GM20000 (cell line): Measurements from ENCODE around the gene LHX3.

Experiments used
- DNase-seq: peaks from one replicate; pipeline ENCODE4 v3.0.0; 2012; ENCODE audit warnings: low spot score
- TF ChIP-seq, protein P1 (sequence below): IDR thresholded peaks from 2 replicates; pipeline ENCODE4 v1.5.1; 2012; ENCODE audit warnings: mild to moderate bottlenecking, control low read depth; ENCODE audit errors: extremely low read depth, missing control alignments

Gene LHX3

DNA sequence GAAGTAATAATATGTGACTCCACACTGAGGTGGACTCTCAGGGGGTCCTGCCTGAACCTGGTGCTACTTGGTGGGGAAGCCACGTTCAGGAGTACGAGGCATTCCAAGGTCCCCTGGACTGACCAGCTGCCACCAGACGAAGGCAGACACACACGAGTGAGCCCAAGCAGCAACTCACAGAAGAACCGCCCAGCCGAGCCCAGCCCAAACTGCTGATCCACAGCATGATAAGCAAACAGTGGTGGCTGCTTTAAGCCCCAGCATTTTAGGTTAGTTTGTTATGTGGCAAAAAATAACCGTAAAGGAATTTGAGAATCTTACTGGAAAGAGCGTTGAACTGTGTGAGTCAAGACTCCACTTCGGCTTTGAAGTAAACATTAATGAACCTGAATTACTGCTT, 8.8 kb upstream of the LHX3 start:
- no peak for DNase-seq
- TF ChIP-seq, protein P1, sequence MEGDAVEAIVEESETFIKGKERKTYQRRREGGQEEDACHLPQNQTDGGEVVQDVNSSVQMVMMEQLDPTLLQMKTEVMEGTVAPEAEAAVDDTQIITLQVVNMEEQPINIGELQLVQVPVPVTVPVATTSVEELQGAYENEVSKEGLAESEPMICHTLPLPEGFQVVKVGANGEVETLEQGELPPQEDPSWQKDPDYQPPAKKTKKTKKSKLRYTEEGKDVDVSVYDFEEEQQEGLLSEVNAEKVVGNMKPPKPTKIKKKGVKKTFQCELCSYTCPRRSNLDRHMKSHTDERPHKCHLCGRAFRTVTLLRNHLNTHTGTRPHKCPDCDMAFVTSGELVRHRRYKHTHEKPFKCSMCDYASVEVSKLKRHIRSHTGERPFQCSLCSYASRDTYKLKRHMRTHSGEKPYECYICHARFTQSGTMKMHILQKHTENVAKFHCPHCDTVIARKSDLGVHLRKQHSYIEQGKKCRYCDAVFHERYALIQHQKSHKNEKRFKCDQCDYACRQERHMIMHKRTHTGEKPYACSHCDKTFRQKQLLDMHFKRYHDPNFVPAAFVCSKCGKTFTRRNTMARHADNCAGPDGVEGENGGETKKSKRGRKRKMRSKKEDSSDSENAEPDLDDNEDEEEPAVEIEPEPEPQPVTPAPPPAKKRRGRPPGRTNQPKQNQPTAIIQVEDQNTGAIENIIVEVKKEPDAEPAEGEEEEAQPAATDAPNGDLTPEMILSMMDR = no peak

DNA sequence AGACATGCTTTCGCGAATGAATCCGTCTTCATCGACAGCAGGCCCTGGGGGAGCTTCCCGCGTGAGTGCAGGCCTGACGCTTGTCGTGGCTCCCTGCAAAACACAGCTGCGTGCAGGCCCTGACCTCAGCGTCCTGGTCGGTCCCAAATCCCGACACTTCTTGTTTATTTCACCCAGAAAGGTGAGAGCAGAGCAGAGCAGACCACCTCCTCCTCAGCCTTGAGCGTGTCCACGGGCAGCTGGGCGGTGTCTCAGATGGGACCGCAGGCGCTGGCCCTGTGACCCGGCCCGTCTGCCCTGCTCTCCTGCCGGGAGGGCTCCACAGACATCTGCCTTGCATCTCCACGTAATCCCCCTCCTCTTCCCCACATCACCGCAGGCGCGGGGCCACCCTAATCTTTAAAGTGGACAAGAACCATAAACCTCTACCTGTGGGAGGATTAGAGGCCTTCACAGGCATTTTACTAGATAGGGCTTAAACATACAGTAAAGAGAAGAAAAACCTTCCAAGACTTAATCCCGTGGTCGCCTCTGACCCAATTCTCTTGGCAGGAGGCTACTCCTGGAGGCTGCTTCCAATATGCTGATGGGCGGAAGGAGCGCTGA, 7.5 kb upstream of the LHX3 start:
- DNase-seq = no peak
- TF ChIP-seq, protein P1 = no peak

DNA sequence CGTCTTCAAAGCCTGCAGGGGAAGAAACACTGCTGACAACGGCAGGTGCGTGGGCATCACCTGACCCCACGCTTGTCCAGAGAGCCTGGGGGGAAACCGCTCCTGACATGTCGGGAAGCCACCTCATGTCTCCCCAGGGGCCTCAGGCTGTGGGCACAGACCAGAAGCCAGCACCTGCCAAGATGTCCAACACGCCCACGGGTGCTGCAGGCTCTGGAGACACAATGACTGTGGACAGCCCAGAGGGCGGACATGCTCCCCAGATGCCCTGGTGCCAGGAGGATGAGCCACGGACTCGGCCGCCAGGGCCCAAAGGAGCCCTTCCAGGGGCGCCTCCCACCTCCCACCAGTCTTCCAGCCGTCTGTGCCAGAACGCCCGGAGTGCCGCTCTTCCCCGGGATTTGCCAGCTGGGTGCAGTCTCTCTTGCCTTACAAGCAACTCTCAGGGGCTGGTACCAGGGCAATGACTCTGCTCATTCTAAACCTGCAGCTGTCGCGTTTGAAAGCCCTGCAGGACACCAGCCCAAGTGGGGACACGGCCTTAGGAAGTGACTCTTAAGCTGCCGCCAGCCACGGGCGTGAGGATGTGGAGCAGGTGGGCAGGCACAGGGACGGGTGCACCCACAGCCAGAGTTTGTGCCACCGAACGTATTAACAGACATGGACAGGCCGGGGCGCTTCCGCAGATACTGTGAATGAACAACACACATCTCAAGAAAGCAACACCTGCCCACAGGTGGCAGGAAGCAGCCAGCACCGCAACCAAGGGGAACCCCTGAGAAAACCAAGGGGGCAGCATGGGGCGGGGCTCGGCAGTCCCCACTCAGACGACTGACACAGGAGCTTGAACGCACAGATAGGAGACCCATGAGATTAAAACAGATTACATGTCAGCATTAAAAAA, 6.8 kb upstream of the LHX3 start:
- TF ChIP-seq, protein P1 = no peak
- no peak for DNase-seq

DNA sequence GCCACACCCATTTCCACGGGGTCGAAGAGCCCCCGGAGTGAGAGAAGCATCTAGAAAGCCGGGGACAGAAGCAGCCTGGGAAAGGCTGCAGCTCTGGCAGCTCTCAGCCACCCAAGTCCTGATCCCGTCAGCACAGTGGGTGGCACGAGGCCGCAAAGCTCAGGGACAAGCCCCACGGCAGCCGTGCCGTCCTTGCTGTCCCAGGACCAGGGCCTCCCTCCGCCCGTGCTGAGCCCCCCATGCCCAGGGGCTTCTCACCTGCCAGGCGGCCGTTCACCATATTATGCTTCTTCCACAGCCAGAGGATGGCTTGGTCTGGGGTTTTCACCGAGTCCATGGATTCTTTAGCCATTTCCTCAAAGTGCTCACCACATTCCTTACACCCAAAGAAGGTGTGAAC, 6.1 kb upstream of the LHX3 start:
- DNase-seq = no peak
- TF ChIP-seq, protein P1 = no peak

DNA sequence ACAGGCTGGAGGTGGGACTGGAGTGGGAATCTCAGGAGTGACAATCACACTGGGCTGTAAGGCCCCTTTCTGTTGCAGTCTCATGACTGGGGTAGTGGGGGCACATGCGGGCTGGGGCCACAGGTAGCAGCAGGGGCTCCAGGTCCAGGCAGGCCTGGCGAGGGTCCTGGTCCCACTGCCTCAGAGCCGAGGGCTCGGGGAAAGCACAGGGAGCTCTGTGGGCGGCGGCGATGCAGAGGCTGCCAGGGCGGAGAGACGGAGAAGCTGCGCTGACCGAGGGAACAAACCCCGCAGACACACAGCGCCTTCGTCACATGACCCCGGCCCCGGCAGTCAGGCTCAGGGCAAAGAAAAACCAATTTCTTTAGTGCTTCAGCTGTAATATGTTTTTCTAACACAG, 5.3 kb upstream of the LHX3 start:
- TF ChIP-seq, protein P1 = no peak
- no peak for DNase-seq

DNA sequence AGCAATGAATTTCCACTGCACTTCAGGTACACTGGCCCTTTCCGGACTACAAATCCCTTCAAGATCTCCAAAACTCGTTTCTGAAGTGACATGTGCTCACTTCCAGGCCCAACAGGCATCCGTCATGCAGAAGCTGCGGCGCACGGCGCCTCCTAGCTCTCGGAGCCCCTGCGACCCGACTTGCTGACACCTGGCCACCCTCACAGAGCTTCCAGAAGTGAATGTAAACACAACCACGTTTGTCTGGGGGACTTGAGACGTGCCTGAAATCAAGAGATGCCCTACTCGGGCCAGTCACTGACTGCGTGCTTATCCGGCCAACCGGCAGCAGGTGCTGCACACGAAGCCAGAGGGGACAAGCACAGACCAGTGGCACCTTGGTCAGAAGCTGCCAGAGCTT, 4.9 kb upstream of the LHX3 start:
- TF ChIP-seq, protein P1 = no peak

DNA sequence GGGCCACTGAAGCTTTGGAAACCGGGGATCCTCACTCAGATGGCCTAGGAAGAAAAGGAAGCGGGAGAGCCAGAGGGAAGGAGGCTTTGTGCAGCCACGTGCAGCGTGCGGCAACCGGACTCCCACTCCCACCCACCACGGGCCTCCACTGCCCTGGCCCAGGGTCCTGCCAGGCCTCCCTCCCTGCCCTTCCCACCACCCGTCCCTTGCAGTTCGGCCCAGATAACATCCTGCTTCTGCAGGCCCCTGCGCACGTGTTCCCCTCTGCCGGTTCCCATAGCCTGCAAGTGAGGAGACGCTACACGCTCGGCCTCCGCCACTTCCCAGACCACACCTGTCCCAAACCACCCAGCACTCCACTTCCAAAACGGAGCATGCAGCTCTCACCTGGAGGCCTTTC, 4.3 kb upstream of the LHX3 start:
- no peak for DNase-seq
- TF ChIP-seq, protein P1 = no peak

More for the DNA sequence above, 4.9 kb upstream of the LHX3 start:
- DNase-seq = no peak
